GM18873 (cell line): ENCODE data around the gene HIPK1.

Experiments used
- ATAC-seq: cut with Tn5 transposase; IDR thresholded peaks from one replicate; pipeline ENCODE4 v1.9.1; 2021; ENCODE audit warnings: mild to moderate bottlenecking, moderate library complexity, moderate number of reproducible peaks; ENCODE audit not compliant: unreplicated experiment, low FRiP score

HIPK1 gene

GRCh38 chr1:113976609-113977278, 47.6 kb downstream of the HIPK1 start:
- no peak for ATAC-seq

- ATAC-seq = no peak
Observed at GRCh38 chr1:113977906-113978305, 48.8 kb downstream of the HIPK1 start.

GRCh38 chr1:113978863-113979702, 50.0 kb downstream of the HIPK1 start, which contains the start of gene OLFML3:
TSS of gene OLFML3 (plus strand) at chr1:113979474. CDS start at chr1:113979517, 43 bp downstream.
- ATAC-seq = no peak

- no peak for ATAC-seq
Observed at GRCh38 chr1:113980110-113980509, 51.0 kb downstream of the HIPK1 start.

- ATAC-seq = no peak
Observed at GRCh38 chr1:113981962-113982931, 53.1 kb downstream of the HIPK1 start.

DNA sequence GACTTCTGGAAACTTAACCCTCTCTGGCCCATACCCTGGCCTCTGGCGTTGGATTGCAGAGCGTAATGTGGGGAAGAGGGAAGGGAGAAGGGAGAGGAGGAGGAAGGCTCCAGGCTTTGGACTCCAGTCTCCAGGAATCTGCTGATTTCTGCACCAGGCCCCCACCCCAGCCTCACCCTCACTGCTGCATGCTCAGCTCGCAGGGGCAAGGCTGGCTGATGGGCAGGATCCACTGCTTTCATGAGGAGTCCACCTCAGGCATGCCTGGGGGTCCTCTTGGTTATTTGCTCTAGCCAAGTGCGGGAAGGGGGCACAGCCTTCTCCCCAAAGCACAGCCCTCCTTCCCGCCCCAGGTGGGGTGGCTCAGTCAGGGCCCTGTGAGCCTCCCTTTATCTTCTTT, 53.8 kb downstream of the HIPK1 start:
- ATAC-seq = no peak

DNA sequence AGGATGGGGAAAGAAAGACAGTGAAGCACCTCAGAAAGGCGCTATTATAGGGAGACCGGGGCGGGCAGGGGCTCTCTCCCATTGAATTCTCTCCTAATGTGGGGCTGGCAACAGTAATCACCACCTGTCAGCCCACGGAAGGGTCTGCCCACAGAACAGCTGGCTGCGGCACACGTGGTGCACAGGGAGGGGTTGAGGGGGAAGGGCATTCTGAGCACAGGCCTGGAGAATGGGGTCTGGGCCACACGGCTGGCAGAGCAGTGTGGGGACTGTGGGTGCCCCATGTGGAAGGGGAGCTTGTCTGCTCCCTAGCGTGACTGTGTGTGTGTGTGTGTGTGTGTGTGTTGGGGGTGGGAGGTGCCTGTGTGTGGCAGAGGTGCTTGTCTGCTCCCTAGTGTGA, 54.3 kb downstream of the HIPK1 start:
- ATAC-seq = no peak

DNA sequence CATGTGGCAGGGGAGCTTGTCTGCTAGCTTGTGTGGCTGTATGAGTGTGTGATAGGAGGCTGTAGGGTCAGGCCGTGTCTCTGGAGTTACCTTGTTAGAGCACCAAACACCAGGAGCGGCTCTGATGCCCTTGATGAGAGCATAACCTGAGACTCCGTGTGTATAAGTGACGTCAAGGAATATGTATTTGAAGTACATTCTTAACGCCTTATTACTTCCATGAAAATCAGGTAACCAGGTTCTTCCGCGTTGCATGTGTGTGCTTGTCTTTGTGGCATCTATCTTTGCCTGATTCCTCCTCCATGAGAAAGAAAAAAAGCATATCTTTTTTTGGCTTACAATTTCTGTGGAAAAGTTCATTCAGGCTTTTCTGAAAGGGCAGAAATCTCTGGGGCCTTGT, 54.7 kb downstream of the HIPK1 start:
- ATAC-seq = no peak

GRCh38 chr1:113984710-113985109, 55.6 kb downstream of the HIPK1 start:
- ATAC-seq = no peak

DNA sequence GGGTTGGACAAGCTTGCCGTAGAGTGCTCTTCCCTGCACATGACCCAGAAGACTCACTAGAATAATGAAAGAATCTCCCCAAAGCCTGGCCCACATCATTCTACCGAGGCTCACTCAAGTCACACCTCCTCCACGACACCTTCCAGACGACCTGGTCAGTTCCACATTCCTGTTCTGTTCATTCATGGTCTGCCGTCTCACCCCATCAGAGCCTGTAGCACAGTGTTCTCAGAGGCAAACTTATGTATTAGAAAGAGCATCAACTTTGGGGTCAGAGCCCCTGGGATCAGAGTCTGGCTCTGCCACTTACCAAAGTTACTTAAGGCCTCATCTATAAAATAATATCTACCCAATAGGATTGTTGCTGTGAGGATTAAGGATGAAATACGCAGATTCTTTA, 57.7 kb downstream of the HIPK1 start:
- ATAC-seq = no peak

- ATAC-seq = no peak
Observed at GRCh38 chr1:113987259-113987658, 58.1 kb downstream of the HIPK1 start.

- no peak for ATAC-seq
Observed at GRCh38 chr1:113990530-113990929, 61.4 kb downstream of the HIPK1 start.

DNA sequence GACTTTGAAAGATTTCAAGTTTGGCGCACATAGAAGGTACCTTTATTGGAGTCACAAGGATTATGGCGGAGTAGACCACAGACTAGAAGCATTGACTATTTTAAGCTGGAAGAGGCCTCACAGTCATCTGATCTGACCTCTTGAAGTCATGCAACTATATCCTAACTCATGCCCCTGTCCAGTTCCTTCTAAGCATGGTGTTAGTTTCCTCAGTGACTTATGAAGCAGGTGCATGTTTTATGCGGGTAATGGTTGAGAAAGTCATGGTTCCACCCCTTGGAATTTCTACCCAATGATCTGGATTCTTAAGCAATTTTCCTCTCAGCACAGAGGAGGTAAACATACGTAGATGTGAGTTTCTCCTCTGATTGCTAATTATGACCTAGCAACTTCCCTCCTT, 61.8 kb downstream of the HIPK1 start:
- ATAC-seq = no peak

GRCh38 chr1:113991467-113991997, 62.4 kb downstream of the HIPK1 start:
- ATAC-seq = no peak

DNA sequence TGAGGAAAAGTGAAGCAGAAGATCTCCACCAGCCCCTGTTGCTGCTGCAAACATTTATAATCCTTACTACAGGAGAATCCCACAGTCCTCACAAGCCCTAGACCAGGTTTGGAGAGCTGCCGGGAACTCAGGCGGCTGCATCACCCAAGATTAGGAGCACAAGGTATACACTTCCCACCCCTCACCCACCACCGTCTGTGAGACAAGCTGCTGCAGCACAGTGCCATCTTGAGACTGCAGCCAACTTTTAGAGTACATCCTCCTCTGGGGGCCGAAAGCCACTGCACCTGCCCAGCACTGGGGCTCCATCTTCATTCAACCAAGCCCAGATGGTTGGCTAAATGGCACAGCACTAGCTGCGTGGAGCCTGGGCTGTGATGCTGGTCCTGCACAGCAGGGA, 63.9 kb downstream of the HIPK1 start:
- no peak for ATAC-seq

DNA sequence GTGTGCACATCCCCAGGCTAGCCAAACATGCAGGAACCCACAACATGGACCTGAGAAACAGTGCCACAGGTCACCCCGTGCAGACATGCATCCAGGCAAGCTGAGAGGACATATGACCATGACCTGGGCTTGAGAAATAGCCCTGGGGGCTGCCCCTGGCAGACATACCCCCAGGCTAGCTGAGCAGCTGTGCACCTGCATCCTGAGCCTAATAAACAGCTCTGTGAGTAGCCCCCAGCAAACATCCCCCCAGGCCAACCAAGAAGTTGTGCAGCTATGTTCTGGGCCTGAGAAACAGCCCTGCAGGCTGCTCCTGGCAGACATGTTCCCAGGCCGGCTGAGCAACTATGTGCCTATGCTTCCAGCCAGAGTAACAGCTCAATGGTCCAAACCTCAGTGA, 64.6 kb downstream of the HIPK1 start:
- ATAC-seq = no peak

- ATAC-seq = no peak
Observed at GRCh38 chr1:113995382-113995781, 66.3 kb downstream of the HIPK1 start.

GRCh38 chr1:113998361-113998760, 69.2 kb downstream of the HIPK1 start:
- no peak for ATAC-seq

DNA sequence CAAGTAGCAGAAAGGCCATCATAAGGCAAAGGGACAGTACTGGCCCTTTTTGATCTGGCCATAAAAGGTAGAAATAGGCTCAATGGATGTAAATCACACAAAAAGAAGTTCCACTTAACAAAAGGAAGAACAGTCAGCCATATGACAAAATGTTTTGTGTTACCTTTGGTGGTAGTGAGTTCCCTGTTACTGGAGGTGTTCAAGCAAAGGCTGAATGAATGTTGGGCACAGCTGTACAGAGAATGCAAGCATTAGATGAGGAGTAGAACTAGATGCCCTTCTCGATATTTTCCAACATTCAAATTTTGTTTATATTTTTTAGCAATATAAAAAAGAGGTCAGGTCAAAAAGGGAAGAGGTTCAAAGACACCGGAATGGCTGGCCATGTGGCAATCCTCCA, 70.1 kb downstream of the HIPK1 start:
- ATAC-seq = no peak

GRCh38 chr1:113999799-114000198, 70.7 kb downstream of the HIPK1 start:
- ATAC-seq = no peak
